HG02798 (cell line): ENCODE measurements around the gene GAS2L1.

Experiments
- ATAC-seq: cut with Tn5 transposase; IDR thresholded peaks from one replicate; pipeline ENCODE4 v1.9.1; 2021; ENCODE audit warnings: mild to moderate bottlenecking; ENCODE audit not compliant: unreplicated experiment, poor library complexity

Gene GAS2L1

DNA sequence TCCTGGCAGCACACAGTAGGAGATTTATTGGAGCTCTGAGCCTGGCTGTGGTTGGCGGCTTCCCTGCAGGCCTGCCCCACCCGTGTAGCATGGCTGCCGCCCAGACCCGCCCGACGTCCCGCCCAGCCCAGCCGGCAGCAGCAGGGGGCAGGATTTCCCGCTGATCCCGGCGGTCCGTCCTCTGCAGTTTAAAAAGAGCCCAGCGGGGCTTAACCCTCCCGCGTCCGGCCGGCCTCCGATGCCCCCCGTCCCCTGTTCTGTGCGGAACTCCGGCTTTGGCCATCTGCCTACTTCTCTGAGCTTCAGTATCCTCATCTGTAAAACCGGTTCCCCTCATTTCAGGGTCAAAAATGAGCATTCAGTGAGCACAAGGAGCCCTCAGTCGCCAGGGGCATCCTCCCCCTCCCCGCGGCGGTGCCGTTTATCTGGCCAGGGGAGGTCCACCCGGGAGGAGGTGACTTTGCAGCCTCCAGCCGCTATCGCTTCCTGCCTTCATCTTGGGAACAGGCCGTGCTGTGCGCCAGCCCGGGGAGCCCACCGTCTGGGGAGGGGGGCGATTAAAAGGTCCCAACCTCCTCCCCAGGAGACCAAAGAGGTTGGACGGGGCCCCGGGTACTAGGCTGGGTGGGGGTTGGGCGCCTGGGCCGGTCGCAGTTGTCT is at the start of gene GAS2L1:
GAS2L1 (plus strand) TSS at position 476 of the 660 bp plus-strand sequence. CDS start 1,456 bp downstream, outside the sequence.
- ATAC-seq = no peak

DNA sequence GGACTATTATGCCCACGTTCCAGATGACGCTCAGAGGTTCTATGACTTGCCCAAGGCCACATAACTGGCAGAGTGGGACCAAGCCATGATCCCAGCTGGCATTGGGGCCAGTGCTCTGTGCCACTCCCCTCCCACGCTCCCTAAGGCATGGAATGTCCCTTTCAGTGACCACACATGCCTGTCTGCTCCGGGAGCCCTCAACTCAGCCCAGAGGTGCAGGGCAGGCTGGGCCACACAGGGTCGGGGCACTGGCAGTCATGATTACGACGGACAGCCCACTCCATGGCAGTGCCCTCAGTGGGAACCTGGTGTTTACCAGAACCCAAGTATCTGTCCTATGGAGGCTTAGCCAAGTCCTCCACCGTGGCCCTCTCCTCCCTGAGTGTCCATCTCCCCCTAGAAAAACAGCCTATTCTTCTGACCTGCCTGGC is 48.7 kb upstream of the GAS2L1 start:
- ATAC-seq = no peak

DNA sequence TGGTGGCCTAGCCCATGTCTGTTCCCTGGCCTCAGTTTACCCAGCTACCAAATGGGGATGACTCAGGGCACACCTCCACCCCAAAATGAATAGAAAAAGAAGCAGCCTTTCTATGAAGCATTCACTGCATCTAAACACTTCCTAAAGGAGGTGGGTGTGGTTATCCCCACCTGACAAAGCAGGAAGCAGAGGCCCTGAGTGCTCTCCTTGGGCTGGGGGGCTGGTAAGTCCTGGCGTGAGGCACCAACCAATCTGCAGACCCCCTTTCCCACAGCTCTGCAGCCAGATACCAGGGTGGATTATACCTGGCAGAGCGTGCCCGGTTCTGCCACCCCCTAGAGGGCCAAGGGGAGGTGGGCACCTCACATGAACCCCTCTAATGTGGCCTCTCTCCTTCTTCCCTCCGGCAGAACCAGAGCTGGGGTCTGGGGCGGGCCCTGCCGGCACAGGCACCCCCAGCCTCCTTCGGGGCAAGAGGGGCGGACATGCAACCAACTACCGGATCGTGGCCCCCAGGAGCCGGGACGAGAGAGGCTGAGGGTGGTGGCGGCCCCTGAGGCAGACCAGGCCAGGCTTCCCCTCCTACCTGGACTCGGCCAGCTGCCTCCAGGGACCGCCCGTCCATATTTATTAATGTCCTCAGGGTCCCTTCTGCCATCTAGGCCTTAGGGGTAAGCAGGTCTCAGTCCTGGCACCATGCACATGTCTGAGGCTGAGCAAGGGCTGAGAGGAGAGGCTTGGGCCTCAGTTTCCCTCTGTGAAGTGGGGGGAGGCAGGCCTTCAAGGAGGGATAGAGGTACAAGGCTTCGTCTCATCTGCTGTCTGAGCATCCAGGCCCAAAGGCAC is 47.8 kb upstream of the GAS2L1 start:
- ATAC-seq = no peak

DNA sequence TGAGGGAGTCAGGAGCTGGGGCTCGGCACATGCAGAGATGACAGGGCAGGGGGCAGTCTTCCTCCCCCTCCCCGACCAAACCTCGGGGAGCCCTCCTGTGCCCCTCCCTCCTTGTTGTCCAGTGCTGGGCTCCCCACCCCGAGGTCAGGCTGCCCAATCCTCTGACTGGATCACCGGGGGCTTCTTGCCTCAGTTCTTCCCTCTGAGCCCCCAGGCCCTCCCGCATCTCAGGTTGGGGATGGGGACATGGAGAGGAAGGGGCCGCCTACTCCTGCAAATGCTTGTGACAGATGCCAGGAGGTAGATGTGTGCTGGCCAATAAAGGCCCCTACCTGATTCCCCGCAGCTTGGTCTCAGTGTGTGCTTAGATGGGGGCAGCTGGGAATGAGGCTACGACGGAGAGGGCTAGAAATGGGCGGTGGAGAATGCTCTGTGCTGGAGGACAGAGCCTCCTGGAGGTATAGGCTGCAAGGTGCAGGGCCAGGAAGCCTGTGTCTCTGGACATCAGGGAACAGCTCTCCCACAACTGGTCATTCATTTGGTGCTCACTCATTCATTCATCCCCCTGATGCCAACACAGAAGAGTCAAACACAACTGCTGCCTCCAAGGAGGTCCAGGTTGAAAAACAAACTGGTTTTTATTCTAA is 47.1 kb upstream of the GAS2L1 start:
- ATAC-seq = no peak

DNA sequence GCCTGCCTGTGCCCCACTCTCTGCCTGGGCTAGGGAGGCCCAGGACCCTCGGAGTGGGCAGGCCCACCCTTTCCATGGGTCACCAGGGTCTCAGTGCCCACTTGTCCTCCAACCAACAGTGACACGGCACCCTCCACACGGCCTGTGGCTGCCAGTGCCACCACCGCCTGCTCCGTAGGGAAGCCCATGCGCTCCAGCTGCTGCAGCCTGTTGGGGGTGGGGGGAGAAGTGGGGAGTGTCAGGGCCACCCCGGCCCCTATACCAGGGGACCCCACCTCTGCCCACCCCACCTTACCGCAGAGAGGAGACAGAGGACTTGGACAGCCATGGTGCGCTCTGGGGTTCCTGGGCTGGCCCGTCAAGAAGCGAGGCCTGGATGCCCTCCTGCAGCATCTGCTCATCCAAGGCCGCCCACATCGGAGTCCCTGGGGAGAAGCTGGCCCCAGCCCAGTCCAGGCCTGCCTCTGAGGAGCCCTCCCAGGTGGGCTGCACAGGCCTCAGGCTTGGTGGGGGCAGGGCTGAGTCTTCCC is 46.4 kb upstream of the GAS2L1 start:
- ATAC-seq = no peak

DNA sequence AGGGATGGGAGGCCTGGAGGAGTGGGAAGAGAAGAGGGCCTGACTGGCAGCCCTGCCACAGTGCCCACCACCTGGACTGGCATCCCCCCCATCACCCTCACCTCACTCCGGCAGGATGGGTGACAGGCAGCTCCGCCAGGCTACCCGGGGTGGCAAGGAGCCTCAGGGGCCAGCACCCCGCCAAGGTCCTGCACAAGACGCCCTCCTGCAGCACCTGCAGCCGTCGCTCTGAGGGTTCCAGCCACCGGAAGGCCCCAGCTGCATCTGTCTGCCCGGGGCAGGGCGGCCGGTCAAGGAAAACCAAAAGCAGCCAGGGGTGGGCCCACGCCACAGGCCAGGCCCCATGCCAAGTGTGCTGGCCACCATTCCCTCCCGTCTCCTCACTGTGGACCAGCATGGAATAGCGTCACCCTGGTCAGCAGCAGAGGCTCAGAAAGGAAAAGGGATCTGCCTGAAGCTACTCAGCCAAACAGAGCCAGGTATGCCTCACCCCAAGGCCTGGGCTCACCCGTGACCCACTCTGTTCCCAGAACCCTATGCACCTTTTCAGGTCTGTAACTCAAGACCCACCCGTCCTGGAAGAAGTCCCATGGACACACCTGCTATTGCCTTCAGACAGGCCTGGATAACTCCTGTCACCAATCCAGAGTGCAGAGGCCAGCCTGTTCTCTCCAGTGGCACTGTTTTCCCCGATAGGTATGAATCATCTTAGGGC is 45.7 kb upstream of the GAS2L1 start:
- no peak for ATAC-seq

DNA sequence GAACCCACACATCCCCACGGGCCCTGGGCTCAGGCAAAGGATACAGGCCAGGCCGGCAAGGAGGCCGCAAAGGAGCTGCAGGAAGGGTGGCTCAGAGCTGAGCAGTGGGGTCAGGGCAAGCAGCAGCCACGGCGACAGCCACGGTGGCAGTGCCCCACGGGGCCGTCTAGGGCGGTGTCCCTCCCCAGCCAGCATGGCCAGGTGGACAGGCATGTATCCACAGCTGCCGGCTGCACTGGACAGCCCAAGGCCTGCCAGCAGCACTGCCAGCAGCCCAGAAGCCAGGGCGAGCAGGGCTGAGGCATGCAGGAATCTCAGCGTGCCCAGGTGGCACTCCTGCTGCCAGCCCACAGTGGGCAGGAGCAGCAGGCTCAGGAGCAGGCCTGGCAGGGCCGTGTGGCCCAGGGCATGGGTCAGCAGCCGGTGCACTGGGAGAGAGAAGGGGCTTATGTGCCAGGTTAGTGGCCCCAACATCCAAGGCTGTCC is 42.6 kb upstream of the GAS2L1 start:
- no peak for ATAC-seq

DNA sequence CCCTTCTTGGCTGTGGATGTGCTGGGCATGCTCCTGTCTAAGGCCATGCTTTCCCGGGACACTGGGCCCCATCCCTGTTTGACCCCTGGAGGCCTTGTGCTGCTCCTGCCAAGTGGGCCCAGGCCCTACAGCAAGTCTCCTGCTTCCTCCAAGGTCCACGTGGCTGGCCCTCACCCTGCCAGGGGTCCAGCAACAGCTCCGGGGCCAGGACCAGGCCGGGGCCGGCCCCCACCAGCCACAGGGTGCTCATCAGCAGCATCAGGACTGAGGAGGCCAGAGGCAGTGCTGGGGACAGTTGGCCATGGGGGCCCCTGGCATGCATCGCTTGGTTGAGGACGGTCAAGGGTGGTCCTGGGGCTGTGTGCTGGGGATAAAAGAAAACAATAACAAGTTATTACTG is 41.1 kb upstream of the GAS2L1 start:
- ATAC-seq = no peak

DNA sequence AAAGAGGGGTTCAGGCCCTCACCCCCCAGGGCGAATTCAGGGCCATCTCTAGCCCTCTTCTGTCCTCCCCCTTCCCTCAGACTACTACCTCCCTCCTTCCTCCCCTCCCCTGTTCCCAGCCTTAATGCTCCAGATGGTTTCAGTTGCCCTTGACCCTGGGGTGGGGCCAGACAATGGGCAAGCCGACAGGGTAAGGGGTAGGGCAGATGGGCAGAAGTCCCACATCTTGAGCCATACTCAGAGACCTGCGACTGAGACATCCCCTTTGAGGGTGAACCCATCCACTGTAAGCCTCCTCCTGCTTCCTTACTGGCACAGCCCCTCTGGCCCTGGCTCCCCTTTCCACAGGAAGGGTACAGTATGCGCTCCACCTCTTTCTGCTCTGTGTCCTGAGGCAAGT is 40.5 kb upstream of the GAS2L1 start:
- no peak for ATAC-seq

DNA sequence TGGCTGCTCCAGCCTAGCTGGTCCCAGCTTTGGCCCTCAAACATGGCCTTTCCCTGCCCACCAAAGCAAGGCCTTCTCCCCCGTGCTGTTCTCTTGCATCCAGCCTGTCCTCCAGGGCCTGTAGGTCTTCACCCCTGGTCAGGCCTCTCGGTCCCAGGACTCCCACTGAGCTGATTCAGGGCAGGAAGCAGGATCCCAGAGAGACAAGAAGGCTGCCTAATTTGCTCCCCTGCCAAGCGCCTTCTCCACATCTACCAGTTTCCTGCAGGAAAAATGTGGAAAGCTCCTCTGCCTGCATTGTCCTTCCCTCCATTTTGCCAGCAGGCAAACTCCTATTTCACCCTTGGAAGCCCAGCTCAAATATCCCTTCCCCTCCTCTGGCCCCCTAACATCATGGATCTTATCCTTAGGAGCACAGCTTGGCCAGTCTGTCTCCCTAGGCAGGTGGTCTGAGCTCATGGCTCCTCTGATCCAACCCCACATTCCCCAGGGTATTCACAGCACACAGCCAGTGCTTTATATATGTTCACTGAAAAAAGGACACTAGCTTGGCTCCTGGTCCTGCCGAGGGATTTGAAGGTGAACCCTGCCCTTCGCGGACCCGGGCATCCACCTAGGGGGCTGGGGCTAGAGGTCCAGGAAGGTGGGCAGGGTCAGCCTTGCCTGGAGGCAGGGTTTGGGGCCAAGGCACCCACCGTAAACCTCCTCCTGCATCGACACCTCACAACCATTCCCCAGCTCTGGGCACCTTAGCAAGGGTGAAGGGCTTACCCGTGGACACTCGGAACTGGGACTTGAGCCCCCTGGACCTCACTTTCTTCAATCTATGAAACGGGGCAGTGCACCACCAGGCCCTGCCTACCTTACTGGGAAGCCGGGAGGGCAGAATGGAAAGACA is 39.6 kb upstream of the GAS2L1 start:
- no peak for ATAC-seq

DNA sequence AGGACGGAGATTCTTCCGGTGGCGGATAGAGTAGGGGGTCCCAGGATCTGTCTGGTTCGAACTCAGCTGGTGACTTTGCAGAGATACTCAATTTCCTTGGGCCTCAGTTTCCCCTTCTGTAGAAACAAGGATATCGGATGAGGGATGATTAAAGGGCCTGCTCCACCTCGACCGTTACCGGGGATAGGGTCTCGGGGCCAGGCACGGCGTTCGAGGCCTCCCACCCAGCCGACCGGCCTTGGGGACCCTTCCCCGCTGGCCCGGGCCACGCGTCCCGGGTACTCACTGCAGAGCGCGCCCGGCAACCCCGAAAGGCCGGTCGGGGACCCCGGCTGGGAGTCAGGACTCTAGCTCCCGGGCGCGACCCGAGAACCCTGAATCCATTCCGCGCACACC is 39.0 kb upstream of the GAS2L1 start:
- ATAC-seq = no peak

DNA sequence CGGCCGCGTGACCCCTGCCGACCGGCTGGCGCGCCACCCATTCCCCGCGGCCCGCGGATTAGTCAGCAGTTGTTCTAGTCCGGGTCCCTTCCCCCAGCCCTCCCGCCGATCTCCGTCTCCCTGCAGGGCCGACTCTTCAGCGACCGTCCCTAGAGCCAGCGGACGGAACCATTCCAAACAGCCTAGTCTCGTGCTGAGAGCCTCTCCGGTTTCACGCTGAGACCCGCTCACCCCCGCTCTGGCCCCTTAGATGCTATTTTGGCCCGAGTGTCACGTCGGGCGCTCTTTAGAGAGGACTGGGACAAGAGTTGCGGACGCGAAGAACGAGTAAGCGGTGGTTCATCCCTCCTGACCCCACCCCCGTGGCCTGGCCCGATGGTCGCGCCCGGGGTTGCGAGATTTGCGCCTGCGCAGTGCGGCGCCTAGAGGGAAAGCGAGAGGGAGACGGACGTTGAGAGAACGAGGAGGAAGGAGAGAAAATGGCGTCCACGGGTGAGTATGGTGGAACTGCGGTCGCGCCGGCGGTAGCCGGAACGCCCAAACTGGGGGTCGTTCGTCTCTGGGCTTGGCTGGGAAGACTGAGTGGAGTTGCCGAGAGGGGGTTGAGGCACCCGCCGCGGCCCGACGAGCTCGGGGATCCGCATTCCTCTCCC is 38.5 kb upstream of the GAS2L1 start, which contains the start of the genes EWSR1 and RHBDD3:
EWSR1 (plus strand) TSS at position 411 of the 653 bp plus-strand sequence; CDS start at position 480, 69 bp downstream.
RHBDD3 (minus strand) TSS at position 124 of the 653 bp plus-strand sequence. CDS start 2,355 bp downstream, outside the sequence.
- ATAC-seq = peak; percentile 83

DNA sequence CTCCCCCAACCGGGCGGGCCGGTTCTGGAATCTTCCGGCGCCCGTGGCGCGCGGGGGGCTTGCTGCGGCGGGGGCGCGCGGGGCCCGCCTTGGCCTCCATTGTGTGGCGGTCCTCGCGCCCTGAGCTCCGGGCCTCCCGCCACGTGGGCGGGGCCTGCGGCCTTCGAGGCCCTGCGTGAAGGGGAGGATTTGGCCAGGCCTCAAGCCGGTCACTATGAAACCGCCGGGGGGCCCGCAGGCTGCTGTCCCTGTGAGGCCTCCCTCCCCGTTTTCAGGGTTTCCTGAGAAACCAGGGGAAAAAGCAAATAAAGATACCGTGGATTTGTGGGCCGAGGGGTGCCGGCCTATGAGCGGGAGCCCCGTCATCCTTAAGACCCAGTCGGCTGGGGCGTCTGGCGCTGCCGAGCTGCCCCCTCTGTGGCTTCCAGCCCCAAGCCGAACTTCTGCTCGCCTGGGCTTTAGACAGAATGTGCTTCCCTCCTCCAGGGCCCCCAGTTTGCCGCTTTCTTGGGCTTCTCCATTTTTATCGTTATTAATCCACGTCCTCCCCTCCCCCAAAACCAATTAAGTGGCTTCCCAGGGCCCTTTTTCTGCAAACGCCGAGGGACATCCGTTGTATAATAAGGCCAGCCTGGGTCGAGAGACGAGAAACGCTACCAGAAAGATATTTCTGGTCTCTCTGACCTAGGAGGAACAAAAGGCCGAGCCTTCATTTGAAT is 37.8 kb upstream of the GAS2L1 start:
- peak; percentile 25 for ATAC-seq

DNA sequence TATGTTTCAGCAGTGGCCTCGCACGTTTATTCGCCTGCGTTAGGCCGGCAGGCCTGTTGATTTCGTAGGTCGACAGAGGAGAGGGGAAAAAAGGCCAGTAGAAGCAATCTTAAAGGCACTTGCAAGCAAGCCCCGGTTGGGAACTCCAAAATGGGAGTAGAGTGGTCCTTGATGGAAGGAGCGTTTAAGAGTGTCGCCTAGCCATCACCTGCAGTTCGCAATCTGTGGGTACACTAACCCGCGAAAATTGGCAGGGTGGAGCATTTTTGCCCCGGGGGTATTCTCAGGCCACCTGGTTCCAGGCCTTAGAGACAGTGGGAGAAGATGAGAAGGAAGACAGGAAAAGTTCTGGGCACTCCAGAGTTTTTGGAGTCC is 37.2 kb upstream of the GAS2L1 start:
- no peak for ATAC-seq

DNA sequence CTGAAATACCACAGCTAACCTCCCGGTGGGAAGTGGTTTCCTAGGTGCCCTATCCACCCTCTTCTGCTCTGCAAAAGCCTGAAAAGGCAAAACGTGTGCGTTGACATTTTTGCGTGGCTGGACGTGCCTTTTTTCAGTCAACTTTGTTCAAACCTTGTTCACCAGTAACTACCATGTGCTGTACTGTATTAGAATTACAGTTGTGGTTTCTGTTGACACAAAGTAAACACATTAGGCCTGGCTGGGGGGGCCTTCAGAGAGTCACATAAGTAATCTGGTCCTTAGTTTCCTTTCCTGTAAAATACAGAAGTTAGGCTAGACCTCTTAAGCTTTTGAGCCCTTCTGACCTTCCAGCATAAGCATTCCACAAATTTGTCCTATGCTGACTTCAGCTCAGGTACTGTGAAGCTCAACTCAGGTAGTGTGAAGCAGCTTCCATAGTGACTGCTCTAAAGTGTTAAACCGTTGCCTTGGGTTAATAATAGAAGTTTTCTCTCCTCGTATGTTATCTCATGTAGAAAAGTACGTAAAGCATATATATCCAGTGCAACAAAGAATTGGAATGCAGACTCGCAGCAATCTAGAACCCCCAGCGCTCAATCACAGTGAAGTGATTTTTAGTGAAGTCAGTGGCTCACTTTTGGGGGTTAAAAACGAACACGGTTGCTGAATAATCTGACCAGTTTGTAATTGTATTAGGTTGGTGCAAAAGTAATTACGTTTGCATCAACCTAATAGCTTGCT is 36.5 kb upstream of the GAS2L1 start:
- no peak for ATAC-seq

DNA sequence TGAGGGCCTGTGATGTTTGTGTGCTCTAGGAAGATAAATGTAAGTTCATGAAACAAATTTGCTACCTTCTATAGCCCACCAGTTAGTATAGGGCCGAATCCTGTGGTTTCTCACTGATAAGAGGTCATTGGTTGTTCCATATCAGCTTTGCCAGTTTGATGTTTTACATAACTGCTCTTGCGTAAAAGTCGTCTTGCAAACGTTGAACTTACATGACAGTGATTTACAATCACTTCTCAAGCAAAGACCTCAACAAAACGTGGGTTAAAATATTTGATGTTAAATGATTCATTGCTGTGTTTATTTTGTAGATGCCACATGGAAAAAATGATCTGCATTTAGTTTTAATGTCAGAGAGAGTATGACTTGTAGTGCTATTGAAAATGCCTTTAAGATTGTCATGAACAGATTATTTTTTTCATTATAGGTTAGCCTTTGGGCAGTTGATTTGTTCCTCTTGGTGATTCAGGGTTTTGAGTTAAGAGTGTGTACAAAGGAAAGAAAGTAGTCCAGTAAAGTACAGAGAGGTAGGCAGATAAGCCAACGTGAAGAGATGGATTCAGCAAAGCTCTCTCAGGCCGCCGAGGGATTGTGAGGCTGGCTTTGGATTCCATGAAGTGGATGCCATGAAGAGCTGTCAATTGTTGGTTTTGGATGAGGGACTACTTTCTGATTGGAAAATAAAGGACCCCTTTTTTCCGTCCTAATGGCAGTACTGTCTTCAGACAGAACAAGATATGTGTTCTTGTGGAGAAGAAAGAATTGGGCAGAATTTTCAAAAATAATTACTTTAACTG is 35.8 kb upstream of the GAS2L1 start:
- no peak for ATAC-seq
